SK-N-SH (cell line): ENCODE measurements around the gene EEF1B2.

Experiments
- CTCF ChIP-seq: fragments of 200-600 bp; sonication (generic); IDR thresholded peaks from 2 replicates; pipeline ENCODE4 v1.6.1; 2017; ENCODE audit warnings: antibody characterized with exemption, mild to moderate bottlenecking, moderate library complexity
- ELF1 ChIP-seq: IDR thresholded peaks from 2 replicates; pipeline ENCODE4 v1.4.0; 2012
- EP300 ChIP-seq, 2 experiments: IDR thresholded peaks; 2 replicates each; pipeline versions ENCODE4 v1.4.0 to v1.6.1; 2012; ENCODE audit warnings: borderline replicate concordance in 1 of 2, low read depth in 1 of 2, low read length in 1 of 2
- EZH2phosphoT487 ChIP-seq: fragments of 200-600 bp; sonication (generic); IDR thresholded peaks from 2 replicates; pipeline ENCODE4 v1.6.1; 2017; ENCODE audit warnings: low read depth, mixed run types, mild to moderate bottlenecking, antibody characterized with exemption, moderate library complexity, borderline replicate concordance
- JUND ChIP-seq: IDR thresholded peaks from 2 replicates; pipeline ENCODE4 v1.4.0; 2012
- POLR2AphosphoS5 ChIP-seq: IDR thresholded peaks from 2 replicates; pipeline ENCODE4 v1.6.1; 2012; ENCODE audit warnings: low read depth, low read length
- REST ChIP-seq: IDR thresholded peaks from 2 replicates; pipeline ENCODE4 v1.6.1; 2012; ENCODE audit warnings: mild to moderate bottlenecking, low read depth, low read length, moderate library complexity
- TAF1 ChIP-seq: IDR thresholded peaks from 2 replicates; pipeline ENCODE4 v1.6.1; 2012; ENCODE audit warnings: low read depth, mild to moderate bottlenecking, low read length, moderate library complexity, borderline replicate concordance
- YY1 ChIP-seq: IDR thresholded peaks from 2 replicates; pipeline ENCODE4 v1.4.0; 2012; ENCODE audit warnings: low read depth, mild to moderate bottlenecking

DNA sequence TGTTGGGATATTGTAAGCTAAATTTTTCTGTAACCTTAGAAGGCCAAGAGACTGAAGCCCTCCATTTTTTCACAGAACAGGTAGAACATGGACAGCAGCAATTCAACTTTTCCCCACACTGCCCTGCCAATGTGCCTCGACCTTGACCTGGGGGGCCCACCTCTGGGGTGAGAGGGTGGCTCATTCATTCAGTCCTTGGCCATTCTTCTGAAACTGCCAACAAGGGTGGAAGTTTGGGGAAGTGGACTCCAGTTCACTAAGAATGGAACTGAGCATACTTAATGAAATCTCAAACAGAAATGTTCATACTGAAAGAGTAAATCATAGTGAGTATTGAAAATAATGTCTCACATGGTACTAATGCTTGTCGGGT lies 1.1 kb downstream of the EEF1B2 start:
- TF ChIP-seq TAF1 (no peak), CTCF (no peak), REST (no peak), YY1 (no peak), EZH2phosphoT487 (no peak), EP300 (IDR thresholded peaks at IDR 0.05; ENCODE audit: borderline replicate concordance in 1 of 2, low read depth in 1 of 2, low read length in 1 of 2) (no peak), ELF1 (no peak), POLR2AphosphoS5 (no peak), JUND (no peak)
